SK-N-SH treated with all-trans-retinoic acid at 6 μM for 48 hours (cell line): ENCODE measurements around the gene PHB1.

Source experiments
- ATAC-seq: fragments of 200-7000 bp; cut with Tn5 transposase; 3 replicates; pipeline ENCODE4 v1.9.1; 2020; ENCODE audit warnings: mild to moderate bottlenecking, moderate library complexity
- ARNTL ChIP-seq: fragments of 450-650 bp; formaldehyde crosslinking; IDR thresholded peaks from 2 replicates; pipeline ENCODE4 v1.5.0; 2020; ENCODE audit warnings: low read depth, mild to moderate bottlenecking, moderate library complexity, borderline replicate concordance
- ESRRG ChIP-seq: fragments of 250-450 bp; sonication (Bioruptor Pico); IDR thresholded peaks from 2 replicates; pipeline ENCODE4 v1.6.1; 2021; ENCODE audit warnings: mild to moderate bottlenecking
- GLIS3 ChIP-seq: fragments of 250-450 bp; sonication (Bioruptor Pico); IDR thresholded peaks from 2 replicates; pipeline ENCODE4 v1.5.0; 2020; ENCODE audit warnings: mild to moderate bottlenecking, moderate library complexity
- OSR1 ChIP-seq: fragments of 250-450 bp; sonication (Bioruptor Pico); IDR thresholded peaks from 2 replicates; pipeline ENCODE4 v1.8.0; 2022; ENCODE audit warnings: moderate library complexity, mild to moderate bottlenecking, inconsistent platforms
- PPARA ChIP-seq: fragments of 250-450 bp; sonication (Bioruptor Pico); IDR thresholded peaks from 2 replicates; pipeline ENCODE4 v1.5.0; 2020; ENCODE audit warnings: mild to moderate bottlenecking, borderline replicate concordance
- RARB ChIP-seq: fragments of 250-450 bp; sonication (Bioruptor Pico); IDR thresholded peaks from 2 replicates; pipeline ENCODE4 v1.8.0; 2021; ENCODE audit warnings: mild to moderate bottlenecking, moderate library complexity
- SNAI2 ChIP-seq: fragments of 250-450 bp; sonication (Bioruptor Pico); IDR thresholded peaks from 2 replicates; pipeline ENCODE4 v1.5.0; 2020; ENCODE audit warnings: mild to moderate bottlenecking, moderate library complexity
- TCF4 ChIP-seq: fragments of 250-450 bp; sonication (Bioruptor Pico); IDR thresholded peaks from 2 replicates; pipeline ENCODE4 v1.8.0; 2021; ENCODE audit warnings: mild to moderate bottlenecking, moderate library complexity, borderline replicate concordance
- TOX ChIP-seq: fragments of 250-450 bp; sonication (Bioruptor Pico); IDR thresholded peaks from 2 replicates; pipeline ENCODE4 v1.8.0; 2021; ENCODE audit warnings: mild to moderate bottlenecking, moderate library complexity, borderline replicate concordance
- ZFP3 ChIP-seq: fragments of 250-450 bp; sonication (Bioruptor Pico); IDR thresholded peaks from 2 replicates; pipeline ENCODE4 v1.5.0; 2020; ENCODE audit warnings: mild to moderate bottlenecking, moderate library complexity
- ZFP30 ChIP-seq: fragments of 450-650 bp; formaldehyde crosslinking; IDR thresholded peaks from 2 replicates; pipeline ENCODE4 v1.5.0; 2022; ENCODE audit warnings: mild to moderate bottlenecking, moderate library complexity
- ZNF565 ChIP-seq: fragments of 450-650 bp; formaldehyde crosslinking; conservative IDR thresholded peaks from 2 replicates; pipeline ENCODE4 v1.5.0; 2020; ENCODE audit warnings: low read depth, mild to moderate bottlenecking, moderate library complexity
- ZNF70 ChIP-seq: fragments of 450-650 bp; formaldehyde crosslinking; IDR thresholded peaks from 2 replicates; pipeline ENCODE4 v1.5.0; 2020; ENCODE audit warnings: mild to moderate bottlenecking, moderate library complexity
- TF ChIP-seq, protein P1 (sequence below): fragments of 250-450 bp; sonication (Bioruptor Pico); IDR thresholded peaks from 2 replicates; pipeline ENCODE4 v1.5.0; 2020; ENCODE audit warnings: mild to moderate bottlenecking, moderate library complexity
- TF ChIP-seq, protein P2 (sequence below): fragments of 250-450 bp; sonication (Bioruptor Pico); IDR thresholded peaks from 2 replicates; pipeline ENCODE4 v1.8.0; 2020; ENCODE audit warnings: mild to moderate bottlenecking, moderate library complexity, borderline replicate concordance
- TF ChIP-seq, protein P3 (sequence below): fragments of 250-450 bp; sonication (Bioruptor Pico); IDR thresholded peaks from 2 replicates; pipeline ENCODE4 v1.8.0; 2021; ENCODE audit warnings: low read depth, mild to moderate bottlenecking, moderate library complexity, borderline replicate concordance
- TF ChIP-seq, protein P4 (sequence below): fragments of 250-450 bp; sonication (Bioruptor Pico); IDR thresholded peaks from 2 replicates; pipeline ENCODE4 v1.5.1; 2020; ENCODE audit warnings: low read depth, mild to moderate bottlenecking, moderate library complexity
- TF ChIP-seq, protein P5 (sequence below): fragments of 250-450 bp; sonication (Bioruptor Pico); IDR thresholded peaks from 2 replicates; pipeline ENCODE4 v1.5.1; 2021; ENCODE audit warnings: mild to moderate bottlenecking, moderate library complexity

PHB1 gene

DNA sequence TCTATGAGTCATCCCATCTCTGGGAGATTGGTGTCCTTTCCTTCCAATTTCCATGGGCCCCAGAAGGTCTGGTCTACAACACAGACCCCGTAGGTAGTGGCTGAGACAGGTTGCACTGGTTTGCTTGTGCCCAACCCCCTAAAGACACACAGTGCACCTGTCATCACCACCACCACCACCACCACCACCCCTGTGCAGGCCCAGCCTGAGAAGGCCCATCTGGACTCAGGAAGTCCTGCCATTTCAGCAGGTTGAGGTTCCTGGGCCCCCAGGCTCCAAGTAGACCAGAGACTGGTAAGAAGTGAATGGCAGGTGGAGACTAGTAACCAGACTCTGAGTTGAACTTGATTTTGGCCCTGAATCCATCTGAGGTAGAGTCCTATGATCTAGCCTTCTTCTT is 25.9 kb upstream of the PHB1 start (continued):
- TF ChIP-seq ARNTL (CRISPR knock-in tag): no peak
- TF ChIP-seq PPARA (CRISPR knock-in tag): no peak

DNA sequence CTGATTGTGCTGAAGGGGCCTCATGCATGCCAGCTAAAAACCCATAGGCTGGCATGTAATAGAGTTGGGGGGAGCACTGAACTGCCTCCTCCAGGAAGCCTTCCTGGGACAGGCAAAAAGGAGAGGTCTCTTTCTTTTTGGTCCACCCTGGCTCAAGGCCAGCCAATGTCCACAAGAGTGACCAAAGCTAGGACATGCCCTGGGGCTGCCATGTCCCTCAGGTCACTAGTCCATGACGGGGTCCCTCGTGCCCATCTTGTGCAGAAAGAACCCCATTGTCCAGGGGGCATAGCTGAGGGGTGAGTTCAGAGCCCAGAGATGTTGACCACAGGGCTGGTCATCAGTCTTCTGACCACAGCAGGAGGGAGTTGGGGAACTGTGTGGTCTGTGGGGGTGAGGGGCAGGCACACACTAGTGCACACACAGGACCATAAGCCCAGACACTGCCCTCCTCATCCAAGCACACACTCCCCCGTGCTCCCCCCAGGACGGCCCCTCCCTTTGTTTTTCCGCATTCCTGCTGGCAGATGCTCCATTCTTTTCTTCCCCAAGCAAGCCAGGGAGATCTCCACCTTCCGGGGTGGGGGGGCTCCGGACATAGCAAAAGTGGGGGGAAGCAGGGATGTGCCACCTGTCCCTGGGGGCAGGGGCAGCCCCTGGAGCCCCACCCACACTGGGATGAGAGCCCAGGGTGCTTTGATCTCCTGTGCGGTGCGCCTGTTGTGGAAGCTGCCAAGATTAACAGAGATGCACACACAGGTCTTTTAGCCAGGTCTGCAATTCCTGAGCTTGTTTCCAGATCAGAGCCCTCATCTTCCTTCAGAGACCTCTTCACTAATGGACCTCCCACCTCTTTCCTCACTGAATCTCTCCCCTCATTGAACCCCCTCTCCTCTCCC is 25.2 kb upstream of the PHB1 start:
- TF ChIP-seq ARNTL (CRISPR knock-in tag) (no peak), PPARA (CRISPR knock-in tag) (no peak), ZNF565 (CRISPR knock-in tag) (no peak), OSR1 (no peak), RARB (CRISPR knock-in tag) (no peak), ZFP3 (CRISPR knock-in tag) (no peak)
- TF ChIP-seq, protein P1, sequence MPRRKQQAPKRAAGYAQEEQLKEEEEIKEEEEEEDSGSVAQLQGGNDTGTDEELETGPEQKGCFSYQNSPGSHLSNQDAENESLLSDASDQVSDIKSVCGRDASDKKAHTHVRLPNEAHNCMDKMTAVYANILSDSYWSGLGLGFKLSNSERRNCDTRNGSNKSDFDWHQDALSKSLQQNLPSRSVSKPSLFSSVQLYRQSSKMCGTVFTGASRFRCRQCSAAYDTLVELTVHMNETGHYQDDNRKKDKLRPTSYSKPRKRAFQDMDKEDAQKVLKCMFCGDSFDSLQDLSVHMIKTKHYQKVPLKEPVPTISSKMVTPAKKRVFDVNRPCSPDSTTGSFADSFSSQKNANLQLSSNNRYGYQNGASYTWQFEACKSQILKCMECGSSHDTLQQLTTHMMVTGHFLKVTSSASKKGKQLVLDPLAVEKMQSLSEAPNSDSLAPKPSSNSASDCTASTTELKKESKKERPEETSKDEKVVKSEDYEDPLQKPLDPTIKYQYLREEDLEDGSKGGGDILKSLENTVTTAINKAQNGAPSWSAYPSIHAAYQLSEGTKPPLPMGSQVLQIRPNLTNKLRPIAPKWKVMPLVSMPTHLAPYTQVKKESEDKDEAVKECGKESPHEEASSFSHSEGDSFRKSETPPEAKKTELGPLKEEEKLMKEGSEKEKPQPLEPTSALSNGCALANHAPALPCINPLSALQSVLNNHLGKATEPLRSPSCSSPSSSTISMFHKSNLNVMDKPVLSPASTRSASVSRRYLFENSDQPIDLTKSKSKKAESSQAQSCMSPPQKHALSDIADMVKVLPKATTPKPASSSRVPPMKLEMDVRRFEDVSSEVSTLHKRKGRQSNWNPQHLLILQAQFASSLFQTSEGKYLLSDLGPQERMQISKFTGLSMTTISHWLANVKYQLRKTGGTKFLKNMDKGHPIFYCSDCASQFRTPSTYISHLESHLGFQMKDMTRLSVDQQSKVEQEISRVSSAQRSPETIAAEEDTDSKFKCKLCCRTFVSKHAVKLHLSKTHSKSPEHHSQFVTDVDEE (CRISPR knock-in tag): no peak
- TF ChIP-seq, protein P2, sequence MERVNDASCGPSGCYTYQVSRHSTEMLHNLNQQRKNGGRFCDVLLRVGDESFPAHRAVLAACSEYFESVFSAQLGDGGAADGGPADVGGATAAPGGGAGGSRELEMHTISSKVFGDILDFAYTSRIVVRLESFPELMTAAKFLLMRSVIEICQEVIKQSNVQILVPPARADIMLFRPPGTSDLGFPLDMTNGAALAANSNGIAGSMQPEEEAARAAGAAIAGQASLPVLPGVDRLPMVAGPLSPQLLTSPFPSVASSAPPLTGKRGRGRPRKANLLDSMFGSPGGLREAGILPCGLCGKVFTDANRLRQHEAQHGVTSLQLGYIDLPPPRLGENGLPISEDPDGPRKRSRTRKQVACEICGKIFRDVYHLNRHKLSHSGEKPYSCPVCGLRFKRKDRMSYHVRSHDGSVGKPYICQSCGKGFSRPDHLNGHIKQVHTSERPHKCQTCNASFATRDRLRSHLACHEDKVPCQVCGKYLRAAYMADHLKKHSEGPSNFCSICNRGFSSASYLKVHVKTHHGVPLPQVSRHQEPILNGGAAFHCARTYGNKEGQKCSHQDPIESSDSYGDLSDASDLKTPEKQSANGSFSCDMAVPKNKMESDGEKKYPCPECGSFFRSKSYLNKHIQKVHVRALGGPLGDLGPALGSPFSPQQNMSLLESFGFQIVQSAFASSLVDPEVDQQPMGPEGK: no peak
- TF ChIP-seq, protein P3, sequence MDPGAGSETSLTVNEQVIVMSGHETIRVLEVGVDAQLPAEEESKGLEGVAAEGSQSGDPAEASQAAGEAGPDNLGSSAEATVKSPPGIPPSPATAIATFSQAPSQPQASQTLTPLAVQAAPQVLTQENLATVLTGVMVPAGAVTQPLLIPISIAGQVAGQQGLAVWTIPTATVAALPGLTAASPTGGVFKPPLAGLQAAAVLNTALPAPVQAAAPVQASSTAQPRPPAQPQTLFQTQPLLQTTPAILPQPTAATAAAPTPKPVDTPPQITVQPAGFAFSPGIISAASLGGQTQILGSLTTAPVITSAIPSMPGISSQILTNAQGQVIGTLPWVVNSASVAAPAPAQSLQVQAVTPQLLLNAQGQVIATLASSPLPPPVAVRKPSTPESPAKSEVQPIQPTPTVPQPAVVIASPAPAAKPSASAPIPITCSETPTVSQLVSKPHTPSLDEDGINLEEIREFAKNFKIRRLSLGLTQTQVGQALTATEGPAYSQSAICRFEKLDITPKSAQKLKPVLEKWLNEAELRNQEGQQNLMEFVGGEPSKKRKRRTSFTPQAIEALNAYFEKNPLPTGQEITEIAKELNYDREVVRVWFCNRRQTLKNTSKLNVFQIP: no peak
- TF ChIP-seq, protein P4, sequence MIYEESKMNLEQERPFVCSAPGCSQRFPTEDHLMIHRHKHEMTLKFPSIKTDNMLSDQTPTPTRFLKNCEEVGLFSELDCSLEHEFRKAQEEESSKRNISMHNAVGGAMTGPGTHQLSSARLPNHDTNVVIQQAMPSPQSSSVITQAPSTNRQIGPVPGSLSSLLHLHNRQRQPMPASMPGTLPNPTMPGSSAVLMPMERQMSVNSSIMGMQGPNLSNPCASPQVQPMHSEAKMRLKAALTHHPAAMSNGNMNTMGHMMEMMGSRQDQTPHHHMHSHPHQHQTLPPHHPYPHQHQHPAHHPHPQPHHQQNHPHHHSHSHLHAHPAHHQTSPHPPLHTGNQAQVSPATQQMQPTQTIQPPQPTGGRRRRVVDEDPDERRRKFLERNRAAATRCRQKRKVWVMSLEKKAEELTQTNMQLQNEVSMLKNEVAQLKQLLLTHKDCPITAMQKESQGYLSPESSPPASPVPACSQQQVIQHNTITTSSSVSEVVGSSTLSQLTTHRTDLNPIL: no peak
- no peak for ATAC-seq

DNA sequence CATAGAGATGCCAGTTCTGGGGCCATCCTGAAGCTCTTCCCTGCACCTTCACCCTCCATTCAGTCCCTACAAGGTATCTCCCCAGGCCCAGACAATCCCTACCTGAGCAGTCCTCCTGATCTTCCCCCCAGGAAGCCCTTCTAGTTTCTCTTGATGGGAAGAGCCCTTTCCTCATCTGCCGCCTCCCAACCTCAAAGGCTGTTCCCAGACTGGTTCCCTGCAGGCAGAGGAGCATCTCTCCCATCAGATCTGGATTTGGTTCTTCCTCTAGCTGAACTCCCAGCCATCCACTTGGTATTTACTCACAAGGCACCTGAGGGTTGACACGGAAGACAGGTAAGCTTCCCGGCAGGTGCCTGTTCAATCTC is 24.6 kb upstream of the PHB1 start:
- no peak for ATAC-seq
- TF ChIP-seq TCF4 (CRISPR knock-in tag) (no peak), SNAI2 (CRISPR knock-in tag) (no peak), OSR1 (no peak), ZFP30 (CRISPR knock-in tag) (no peak), ZNF565 (CRISPR knock-in tag) (no peak), ESRRG (CRISPR knock-in tag) (no peak), GLIS3 (CRISPR knock-in tag) (no peak), TOX (CRISPR knock-in tag) (no peak), ZNF70 (CRISPR knock-in tag) (no peak)
- TF ChIP-seq, protein P5, sequence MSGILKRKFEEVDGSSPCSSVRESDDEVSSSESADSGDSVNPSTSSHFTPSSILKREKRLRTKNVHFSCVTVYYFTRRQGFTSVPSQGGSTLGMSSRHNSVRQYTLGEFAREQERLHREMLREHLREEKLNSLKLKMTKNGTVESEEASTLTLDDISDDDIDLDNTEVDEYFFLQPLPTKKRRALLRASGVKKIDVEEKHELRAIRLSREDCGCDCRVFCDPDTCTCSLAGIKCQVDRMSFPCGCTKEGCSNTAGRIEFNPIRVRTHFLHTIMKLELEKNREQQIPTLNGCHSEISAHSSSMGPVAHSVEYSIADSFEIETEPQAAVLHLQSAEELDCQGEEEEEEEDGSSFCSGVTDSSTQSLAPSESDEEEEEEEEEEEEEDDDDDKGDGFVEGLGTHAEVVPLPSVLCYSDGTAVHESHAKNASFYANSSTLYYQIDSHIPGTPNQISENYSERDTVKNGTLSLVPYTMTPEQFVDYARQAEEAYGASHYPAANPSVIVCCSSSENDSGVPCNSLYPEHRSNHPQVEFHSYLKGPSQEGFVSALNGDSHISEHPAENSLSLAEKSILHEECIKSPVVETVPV (CRISPR knock-in tag): no peak
- TF ChIP-seq, protein P3: no peak
- TF ChIP-seq, protein P1 (CRISPR knock-in tag): no peak
- TF ChIP-seq, protein P4: no peak
- TF ChIP-seq, protein P2: no peak
